Fibroblast of skin of right biceps (primary cell): Measurements from ENCODE around the gene TBC1D22A.

Source experiments
- DNase-seq: peaks from one replicate; pipeline ENCODE4 v3.0.0-alpha.2; 2013

Gene TBC1D22A

DNA sequence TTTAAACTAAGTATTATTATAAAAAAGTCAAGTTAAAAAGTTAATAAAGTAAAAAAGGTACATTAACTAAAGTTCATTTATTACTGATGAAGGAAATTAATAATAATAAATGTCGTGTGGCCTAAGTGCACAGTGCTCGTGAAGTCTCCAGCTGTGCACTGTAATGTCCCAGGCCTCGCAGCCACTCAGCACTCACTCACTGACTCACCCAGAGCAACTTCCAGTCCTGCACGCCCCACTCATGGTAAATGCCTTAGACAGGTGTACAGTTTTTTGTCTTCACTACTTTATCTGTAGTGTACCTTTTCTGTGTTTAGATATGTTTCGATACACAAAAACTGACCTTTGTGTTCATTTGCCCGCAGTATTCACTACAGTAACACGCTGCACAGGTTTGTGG is 175.5 kb downstream of the TBC1D22A start:
- DNase-seq: no peak

DNA sequence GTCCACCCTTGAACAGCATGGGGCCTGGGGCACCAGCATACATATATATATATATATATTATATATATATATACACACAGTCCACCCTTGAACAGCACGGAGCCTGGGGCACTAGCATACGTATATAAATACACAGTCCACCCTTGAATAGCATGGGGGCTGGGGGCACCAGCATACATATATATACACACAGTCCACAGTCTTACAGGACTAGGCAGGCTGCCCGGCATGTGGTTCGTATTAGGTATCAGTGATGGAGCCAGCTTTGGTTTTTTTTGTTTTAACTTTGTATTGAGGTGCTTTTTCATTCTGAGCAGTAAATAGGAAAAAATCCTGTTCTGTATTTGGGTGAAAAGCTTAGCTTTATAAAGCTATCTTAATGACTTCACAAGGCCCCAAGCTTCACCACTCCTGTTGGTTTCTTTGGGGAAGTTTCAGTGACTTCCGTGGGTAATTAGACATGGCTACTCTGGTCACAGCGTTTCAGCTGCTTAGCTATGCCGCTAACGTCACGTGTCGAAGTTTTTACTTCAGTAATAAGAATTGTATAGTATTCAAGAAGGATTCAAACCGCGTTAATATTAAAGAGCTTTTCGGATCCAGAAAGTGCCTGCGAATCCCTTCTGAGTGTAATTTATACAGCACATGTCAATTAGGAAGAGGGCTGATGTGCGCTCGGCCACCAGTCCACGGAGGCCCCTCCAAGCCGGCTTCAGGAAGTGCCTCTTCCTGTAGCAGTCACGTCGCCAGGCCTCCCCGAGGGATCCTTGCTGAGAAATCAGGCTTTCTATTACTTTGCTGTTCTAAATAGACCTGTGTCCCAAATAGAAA is 179.7 kb downstream of the TBC1D22A start:
- DNase-seq: peak; percentile 52

DNA sequence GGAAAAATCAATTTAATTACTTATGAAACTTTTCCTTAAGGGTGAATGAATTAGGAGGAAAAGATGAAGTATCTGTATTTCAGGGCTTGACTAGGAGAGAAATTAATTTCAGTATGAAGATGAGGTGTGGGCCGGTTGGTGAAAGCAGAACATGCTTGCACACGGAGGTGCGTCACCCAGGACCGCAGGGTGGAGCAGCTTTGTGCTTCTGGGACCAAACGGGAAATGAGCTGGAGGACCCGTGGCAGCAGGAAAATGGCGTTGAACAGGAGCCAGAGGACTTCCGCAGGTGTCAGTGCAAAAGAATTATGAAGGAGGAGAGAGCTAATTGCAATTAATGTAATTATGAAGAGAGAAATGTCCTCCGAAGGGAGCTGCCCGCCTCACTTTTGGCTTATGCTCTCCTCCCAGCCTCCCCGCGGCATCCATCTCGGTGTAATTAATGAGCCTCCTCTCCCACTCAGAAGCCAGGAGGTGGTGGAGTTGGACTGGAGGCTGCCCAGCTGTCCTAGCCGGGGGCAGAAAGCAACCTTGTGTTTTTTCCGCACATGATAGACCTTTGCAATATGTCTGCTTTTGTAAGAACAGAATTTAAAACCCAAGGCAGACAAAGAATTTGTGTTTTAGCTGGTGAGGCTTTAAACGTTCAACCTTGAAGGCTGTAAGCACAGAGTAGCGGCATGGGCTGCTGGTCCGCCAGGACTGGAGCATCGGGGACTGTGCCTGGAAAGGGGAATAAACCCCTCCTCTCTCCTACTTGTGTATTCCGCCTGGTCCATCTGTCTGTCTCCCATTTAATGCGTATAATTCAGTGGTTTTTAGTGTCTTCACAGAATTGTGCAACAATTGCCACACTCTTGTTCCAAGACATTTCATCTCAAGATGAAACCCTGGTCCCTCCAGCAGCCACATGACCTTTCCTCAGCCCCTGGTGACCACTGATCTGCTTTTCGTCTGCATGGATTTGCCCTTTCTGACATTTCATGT is 180.6 kb downstream of the TBC1D22A start:
- DNase-seq: peak; percentile 29

DNA sequence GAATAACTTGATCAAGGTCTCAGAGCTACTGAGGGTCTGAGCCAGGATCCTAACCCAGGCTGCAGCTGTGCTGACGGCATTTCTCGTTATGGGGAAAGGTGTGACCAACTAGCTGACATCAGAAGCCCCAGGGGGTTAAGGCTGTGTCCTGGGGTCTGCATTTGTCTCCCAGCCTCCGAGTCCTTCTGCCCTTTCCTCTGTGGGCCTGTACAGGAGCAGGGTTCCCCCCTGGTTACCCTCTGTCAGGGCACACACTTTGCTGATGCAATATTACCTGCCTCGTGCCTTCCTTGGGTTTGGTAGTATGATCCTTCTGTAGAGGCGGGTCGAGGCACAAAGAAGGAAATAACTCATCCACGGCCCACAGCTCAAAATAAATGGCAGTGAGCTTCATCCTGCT is 183.0 kb downstream of the TBC1D22A start:
- DNase-seq: no peak

DNA sequence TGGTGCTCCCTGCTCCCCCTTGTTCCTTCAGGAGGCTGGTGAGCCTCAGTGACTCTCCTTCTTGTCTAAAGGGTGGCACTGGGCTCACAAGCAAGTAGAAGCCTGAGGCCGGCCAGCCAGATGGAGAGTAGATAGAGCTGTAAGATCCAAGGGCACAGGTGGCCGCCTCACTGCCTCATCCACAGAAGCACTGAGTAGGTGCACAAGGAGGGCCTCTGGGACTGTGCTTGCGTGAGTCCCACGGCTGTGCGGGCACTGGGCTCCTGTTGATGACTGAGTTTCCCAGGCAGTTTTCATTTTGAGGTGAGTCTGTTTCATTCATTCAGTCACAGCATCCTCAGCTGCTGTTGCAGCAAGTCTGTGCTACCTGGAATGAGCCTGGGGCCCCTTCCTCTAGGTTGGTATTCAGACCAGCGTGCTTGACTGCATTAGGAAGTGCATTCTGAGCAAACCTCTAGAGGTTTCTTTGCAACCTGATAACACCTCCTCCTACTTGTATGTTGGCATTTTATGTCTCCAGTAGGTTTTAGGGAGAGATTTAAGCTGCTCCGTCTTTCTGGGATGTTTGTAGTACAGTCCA is 184.0 kb downstream of the TBC1D22A start:
- no peak for DNase-seq

DNA sequence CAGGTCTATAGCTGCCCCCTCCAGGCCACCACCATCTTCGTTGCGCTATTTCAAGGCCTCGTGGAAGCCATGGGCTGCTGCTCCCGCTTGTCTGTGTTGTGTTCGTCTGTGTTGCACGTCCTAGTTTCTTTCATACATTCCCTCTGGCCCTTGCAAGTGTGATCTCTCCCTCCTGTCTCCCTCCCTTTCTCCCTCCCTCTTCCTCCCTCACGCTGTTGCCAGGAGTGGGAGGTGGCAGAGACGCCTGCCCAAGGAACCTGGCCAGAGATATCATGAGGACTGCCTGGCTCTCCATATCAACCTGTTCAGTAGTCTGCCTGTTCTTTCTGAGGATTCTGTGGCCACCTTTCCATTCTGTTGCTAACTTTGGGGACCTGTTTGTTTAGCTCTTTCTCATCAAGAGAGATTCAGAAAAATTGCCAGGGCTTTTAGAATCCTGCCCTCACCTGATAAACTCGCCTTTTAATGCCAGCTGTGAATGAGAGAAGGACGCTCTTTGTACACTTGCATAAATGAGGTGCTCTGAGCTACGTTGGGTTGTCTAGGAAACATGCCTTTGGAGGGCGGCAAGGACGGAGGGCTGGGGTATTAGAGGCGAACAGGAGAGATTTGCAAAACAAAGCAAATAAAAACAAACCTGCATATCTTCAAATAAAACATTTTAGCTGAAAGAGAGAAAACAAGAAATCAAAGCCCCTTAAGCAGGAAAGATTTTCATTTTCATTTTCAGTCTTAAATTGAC is 185.2 kb downstream of the TBC1D22A start:
- no peak for DNase-seq

DNA sequence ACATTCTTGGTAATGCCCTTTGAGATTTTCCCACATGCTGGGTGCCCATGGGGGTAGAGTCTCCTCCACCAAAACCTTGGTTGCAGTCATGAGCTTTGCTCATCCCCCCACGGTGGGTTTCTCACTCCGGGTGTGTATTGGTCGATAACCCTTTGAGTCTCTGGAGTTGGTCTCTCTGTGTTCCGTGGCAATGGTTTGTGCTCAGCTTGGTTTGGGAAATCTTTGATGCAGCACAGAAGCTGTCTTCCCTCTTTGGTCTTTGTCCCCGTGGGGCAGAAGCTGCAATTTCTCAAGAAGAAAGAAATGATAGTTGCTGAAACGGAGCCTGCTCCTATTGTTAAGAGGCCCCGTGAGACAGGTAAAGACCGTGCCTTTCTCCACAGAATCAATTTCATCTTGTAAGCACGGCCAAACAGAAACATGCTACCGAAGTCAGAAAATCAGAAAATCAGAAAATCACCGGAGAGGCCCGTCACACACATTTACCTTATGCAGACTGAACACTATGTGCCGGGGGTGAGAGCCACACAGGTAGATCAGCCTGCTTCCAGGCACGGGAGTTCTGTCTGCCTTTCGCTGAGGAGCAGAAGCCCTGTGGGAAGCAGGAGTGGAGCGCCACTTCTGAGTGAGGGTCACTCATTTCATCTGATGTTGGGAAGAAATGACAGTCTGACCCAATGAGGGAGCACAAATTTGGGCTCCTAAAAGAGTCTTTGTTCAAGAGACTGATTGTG is 186.1 kb downstream of the TBC1D22A start:
- DNase-seq: no peak

DNA sequence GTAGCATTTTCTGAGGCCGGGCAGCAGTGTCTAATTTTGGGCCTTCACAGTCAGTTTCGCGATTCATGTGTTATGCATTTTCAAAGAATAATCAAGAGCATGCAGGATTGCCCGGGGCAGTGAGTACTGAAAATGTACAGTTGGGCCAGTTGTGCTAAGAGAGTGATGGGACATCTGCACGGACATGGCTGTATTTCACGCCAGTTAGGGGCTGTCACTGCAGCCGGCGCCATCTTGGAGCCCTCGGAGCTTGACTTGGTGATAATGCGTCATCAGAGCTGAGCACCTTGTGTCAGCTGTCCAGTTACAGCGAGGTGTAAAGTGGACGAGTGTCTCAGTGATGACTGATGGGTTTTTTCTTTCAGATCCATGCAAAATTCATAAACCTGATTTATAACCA is 188.9 kb downstream of the TBC1D22A start:
- no peak for DNase-seq

DNA sequence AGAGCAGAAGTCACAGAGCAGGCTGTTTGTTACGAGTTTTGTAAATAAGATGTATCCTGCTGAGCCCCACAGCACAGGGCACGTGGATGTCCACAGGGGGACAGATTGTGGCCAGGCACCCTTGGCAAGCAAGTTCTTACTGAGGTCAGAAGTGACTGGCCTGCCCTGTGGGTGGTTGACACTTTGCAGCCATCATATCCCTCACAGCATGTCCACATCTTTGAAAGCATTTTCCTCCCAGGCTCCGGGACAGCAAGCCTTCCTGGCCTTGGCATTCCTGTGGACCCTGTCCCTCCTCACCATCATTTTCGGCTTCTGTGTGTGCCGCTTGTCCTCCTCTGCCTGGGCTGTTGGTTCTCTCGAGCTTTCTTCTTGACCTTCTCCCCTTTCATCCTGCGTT is 189.5 kb downstream of the TBC1D22A start:
- DNase-seq: no peak

DNA sequence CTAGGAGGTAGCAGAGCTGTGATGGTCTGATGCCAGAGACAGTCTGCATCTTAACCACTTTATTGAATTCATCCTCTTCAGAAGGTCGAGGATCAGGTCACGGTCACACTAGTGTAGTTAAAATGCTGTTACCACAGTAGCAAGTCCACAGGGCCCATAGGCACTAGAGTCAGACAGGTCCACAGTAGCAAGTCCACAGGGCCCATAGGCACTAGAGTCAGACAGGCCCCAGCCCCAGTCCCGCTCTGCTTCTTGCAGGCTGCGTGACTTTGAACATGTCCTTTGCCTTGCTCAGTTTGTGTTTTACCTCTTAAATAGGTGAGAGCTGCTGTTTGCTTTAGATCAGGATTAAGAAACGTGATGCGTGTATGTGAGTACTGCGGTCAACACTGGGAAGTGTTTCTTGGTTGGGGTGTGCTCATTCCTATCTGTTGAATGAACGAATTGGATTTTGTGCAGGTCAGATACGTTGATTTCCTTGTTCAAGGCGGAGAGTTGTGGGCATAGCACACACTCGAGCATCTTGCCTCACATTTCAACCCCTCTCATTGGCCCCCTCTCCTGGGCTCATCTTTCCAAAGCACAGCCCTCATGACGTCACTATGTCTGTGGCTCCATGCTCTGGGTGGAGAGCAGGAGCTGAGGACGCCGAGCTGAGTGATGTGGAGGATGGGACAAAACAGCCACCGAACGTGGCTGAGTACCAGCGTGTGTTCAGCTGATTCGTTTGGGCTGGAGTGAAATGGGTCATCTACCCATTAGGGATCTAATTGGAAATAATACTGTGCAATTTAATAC is 191.7 kb downstream of the TBC1D22A start:
- peak; percentile 40 for DNase-seq

DNA sequence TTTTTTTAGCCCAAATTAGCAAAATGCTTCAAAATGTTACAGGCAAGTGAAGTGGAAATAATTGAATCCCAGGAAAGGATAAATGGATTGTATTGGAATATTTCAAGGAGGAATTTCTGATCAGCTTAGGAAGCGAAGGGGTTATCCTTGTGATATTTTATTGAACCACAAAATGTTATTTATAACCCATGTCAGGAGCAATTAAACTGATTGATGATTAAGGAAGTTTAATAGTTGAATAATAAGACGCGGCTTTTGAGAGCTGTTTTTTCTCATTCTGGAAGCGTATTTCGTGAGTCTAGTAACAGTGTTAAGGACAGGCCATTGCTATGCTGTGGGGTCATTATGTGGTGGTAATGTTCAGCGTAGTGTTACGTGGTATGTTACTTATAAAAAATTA is 192.3 kb downstream of the TBC1D22A start:
- DNase-seq: no peak

DNA sequence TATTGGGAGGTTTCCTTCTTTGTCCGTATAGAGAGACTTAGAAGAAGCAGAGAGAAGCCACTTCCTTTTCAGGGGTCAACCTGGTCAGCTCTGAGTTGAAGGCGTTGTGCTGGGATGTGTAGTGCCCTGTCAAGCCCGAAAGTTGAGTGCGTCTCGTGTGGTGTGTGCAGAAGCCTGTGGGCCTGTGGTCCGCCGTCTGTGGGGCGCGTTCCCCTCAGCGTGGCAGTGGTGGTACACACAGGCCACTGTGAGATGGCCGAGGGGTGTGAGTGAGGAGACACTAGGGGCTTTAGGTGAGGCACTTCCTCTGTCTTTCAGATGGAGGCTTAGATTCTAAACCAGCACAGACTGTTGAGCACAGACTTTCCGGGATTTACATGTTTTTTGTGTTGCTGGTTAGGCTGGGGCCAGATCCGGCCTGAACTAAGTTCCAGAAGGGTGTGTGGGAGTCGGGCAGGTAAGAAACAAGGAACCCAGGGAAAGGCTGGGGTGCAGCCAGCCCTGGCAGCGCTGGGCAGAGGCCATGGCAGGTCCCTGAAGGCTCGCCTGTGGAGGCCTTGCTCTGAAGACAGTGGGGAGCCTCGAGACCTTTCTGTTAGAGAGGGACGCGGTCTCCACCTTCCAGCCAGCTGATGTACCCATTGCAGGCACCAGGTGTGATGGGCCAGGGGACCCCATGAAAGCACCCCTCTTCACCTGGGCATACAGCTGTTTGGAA is 194.2 kb downstream of the TBC1D22A start:
- no peak for DNase-seq

DNA sequence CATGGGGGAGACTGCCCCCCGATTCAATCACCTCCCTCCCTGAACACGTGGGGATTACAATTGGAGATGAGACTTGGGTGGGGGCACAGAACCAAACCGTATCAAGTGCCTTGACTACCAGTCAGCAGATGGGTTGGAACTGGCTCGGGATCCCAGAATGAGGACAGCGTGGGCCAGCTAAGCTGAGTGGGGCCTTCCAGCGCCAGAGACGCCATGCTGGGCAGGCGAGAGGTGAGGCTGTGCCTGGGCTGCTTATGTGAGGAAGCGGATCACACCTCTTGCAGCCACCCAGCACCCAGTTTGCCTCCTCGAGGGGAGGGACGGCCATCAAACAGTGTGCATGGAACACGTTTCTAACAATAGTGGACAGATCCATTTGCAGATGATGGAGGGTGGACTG is 195.1 kb downstream of the TBC1D22A start:
- no peak for DNase-seq

DNA sequence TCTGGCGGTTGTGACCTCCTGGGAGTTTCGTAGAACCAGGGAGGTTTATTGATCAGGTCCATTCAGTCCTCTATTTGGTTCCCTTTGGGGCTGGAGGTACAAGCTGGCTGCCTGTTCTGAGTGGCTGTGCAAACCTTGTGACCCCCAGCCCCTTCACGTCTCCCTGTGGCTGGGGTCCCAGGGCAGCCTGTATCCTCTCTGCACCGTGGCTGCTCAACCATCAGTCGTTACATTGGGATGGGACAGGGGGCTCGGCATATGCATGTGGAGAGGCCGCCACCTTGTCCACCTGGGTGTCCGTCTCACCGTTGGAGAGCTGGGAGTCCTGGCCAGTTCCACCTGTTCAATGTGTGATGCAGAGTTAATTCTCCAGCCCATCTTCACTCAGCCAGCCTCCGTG is 195.7 kb downstream of the TBC1D22A start:
- no peak for DNase-seq

DNA sequence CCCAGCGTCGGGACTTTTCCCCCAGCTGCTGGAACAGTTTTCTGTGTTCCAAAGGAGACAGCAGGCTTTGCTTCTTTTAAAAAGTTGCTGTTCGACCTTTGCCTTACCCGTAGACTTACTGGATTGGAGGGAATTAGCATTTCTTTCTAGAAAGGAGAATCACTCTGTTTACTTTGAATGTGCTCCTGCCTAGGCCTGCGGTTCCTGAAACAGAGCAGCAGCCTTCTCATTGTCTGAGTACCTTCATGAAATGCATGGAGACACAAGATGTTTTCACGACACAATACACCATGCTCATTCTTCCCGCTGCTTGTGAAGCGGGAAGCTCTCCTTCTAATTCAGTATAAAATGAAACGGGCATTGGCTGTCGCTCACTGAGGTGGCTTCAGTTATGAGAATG is 196.2 kb downstream of the TBC1D22A start:
- DNase-seq: no peak

DNA sequence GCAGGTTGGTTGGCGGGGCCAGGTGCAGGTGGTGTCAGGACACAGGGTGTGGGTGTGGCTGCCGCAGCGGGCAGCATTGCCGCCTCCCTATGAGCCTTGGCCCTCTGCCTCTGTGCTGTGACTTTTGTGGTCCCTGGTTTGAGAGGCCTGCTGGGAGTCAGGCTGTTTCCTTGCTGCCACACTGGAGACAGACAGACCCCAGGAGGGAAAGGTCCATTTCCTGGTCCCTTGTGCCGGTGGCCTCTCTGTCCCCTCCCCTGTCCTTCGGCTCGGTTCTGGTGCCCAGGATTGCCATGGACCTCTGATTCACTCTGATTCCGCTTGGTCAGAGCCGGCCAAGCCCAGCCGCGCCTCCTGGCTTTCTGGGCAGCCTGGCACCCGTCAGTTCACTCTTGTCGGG is 196.9 kb downstream of the TBC1D22A start:
- DNase-seq: no peak

DNA sequence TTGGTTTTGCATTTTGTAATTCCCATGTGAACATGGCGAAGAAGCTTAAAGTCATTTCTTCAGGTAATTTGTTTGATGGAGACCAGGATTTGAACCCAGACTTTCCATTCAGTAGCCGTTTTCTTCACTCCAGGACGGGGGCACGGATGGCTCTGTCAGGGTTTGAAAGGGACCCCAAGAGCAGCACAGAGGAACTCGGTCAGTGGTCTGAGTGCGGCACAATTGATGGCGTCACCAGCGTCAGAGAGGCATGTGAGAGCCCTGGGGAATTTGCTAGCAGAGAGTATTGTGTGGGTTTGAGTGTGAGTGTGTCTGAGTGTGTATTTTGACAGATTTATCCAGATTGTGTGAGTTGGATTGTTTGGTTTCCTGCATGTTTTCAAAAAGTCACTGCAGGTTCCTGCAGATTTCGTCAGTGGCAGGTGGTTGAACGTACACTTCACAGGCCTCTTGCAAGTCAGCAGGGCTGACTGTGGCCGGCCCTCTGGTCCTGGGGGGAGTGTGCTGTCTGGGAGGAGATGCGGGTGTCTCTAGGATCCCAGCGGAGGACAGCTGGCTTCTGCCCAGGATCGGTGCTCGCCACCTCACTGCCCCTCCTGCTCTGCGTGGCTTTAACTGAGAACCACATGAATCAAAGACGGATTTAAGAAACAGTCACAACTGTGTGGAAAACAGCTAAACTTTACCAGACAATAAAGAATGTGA is 199.3 kb downstream of the TBC1D22A start:
- DNase-seq: no peak

DNA sequence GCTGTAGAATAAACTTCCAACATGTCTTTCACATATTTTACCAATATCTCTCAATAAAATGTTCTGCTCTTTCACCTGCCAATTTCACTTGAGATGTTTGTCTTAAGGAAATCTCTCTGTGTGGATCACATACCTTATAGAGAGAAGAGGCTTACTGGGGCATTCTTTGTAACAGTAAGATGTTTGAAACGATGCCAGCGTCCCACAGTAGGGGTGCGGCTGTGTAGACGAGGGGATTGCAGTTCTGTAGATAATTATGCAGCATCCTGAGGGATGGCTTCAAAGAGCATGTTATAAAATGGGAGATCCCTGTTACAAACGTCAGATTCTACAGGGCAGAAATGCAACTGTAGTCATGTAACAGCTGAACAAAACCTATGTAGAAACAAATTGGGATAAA is 200.0 kb downstream of the TBC1D22A start:
- DNase-seq: no peak

DNA sequence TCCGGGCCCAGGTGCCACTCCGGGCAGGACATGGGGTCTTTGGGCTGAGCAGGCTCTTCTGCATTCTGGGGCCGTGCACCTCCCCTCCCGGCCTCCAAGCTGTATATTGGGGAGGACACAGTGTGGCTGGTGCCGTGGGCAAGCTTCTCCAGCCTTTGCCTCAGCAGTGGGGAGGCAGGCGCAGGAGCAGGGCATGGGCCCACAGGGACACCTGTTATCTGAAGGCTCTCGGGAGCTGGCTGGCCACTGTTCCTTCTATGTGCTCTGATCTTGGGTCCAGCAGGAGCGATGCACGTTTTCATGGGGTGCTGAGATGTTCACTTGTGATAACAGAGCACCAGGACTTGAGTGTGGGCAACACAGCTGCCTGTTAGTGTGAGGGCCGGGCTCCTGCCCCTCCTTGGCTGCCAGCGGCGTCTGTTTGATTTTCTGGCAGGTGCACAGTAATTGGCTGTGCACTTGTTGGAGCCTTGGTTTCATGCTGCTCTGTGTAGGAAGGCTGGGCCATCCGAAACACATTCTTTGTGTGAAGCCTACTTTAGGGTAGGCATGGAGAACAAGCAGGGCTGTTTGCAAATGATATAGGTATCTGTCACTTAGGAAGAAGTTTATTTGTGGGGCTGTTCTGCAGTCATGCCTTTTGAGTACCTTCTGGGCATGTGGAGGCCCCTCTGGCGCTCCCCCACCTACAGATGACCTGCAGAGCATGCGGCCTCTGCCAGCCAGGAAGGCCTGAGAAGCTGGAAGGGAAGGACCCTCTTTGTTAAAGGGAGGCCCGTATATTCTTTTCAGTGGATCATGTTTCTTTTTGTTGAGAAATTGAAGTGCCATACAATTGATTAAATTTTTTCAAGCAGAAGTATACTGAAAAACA is 201.5 kb downstream of the TBC1D22A start:
- DNase-seq: no peak
